Measurements from ENCODE around the gene TLE1.

The TLE1 gene

GRCh38 chr9:81611664-81612063, 77.7 kb downstream of the TLE1 start:
- H3K27me3 ChIP-seq (ENCODE audit: insufficient read depth, poor library complexity, severe bottlenecking), result no peaks in the 10 kb centered on the region
- no peak for DNase-seq (ENCODE audit: low read depth in 1 of 2, low spot score in 1 of 2)
- TF ChIP-seq REST (IDR thresholded peaks at IDR 0.05; ENCODE audit: insufficient replicate concordance, low read depth) (no peak), CTCF (IDR thresholded peaks at IDR 0.05; ENCODE audit: insufficient read depth, low read length) (no peak), GABPA (IDR thresholded peaks at IDR 0.05; ENCODE audit: low read depth) (no peak), SPI1 (IDR thresholded peaks at IDR 0.05; ENCODE audit: borderline replicate concordance, low read depth) (no peak), POLR2AphosphoS5 (IDR thresholded peaks at IDR 0.05; ENCODE audit: low read depth) (no peak)
- no peak overlapping the region for H3K4me3 ChIP-seq (replicated peaks; ENCODE audit: insufficient read depth, low read length)
- no peak overlapping the region for H3K27ac ChIP-seq (replicated peaks)

- Histone ChIP-seq H3K27me3 (ENCODE audit: insufficient read depth, poor library complexity, severe bottlenecking) (no peaks in the 10 kb centered on the region), H3K27ac (replicated peaks) (no peak overlapping the region), H3K4me3 (replicated peaks; ENCODE audit: insufficient read depth, low read length) (no peak overlapping the region)
- no peak for DNase-seq (ENCODE audit: low read depth in 1 of 2, low spot score in 1 of 2)
- TF ChIP-seq POLR2AphosphoS5 (IDR thresholded peaks at IDR 0.05; ENCODE audit: low read depth) (no peak), SPI1 (IDR thresholded peaks at IDR 0.05; ENCODE audit: borderline replicate concordance, low read depth) (no peak), REST (IDR thresholded peaks at IDR 0.05; ENCODE audit: insufficient replicate concordance, low read depth) (no peak), GABPA (IDR thresholded peaks at IDR 0.05; ENCODE audit: low read depth) (no peak), CTCF (IDR thresholded peaks at IDR 0.05; ENCODE audit: insufficient read depth, low read length) (no peak)
Measured at GRCh38 chr9:81610740-81611107, 78.6 kb downstream of the TLE1 start.

- peak; percentile 78 for TF ChIP-seq SPI1 (IDR thresholded peaks at IDR 0.05; ENCODE audit: borderline replicate concordance, low read depth)
- TF ChIP-seq POLR2AphosphoS5 (IDR thresholded peaks at IDR 0.05; ENCODE audit: low read depth), result no peak
- Histone ChIP-seq H3K27me3 (ENCODE audit: insufficient read depth, poor library complexity, severe bottlenecking) (no peaks in the 10 kb centered on the region), H3K27ac (replicated peaks) (no peak overlapping the region), H3K4me3 (replicated peaks; ENCODE audit: insufficient read depth, low read length) (no peak overlapping the region)
- peak; percentile 2 to 50 for DNase-seq (ENCODE audit: low read depth in 1 of 2, low spot score in 1 of 2)
Measured at GRCh38 chr9:81609782-81610739, 79.3 kb downstream of the TLE1 start.

- H3K4me3 ChIP-seq (replicated peaks; ENCODE audit: insufficient read depth, low read length), result no peak overlapping the region
- no peak for TF ChIP-seq SPI1 (IDR thresholded peaks at IDR 0.05; ENCODE audit: borderline replicate concordance, low read depth)
- no peak for TF ChIP-seq CTCF (IDR thresholded peaks at IDR 0.05; ENCODE audit: insufficient read depth, low read length)
- no peak for TF ChIP-seq GABPA (IDR thresholded peaks at IDR 0.05; ENCODE audit: low read depth)
- TF ChIP-seq POLR2AphosphoS5 (IDR thresholded peaks at IDR 0.05; ENCODE audit: low read depth), result no peak
- TF ChIP-seq REST (IDR thresholded peaks at IDR 0.05; ENCODE audit: insufficient replicate concordance, low read depth), result no peak
- DNase-seq (ENCODE audit: low read depth in 1 of 2, low spot score in 1 of 2), result no peak
- H3K27me3 ChIP-seq (ENCODE audit: insufficient read depth, poor library complexity, severe bottlenecking), result no peaks in the 10 kb centered on the region
- no peak overlapping the region for H3K27ac ChIP-seq (replicated peaks)
Measured at GRCh38 chr9:81608289-81608657, 81.1 kb downstream of the TLE1 start.
